Kidney (tissue), 14 donors: ENCODE data around the gene SERINC2. TPM values are rescaled to one million over a fixed set of nuclear protein-coding genes. Genes with fewer than 3 reads are reported as not detected.

Experiments used
- DNase-seq, 5 donors: peaks; one replicate each; pipeline ENCODE4 v3.0.0-alpha.2; 2013 to 2020
- FAIRE-seq: peaks from 2 replicates; lab custom pipeline; 2012; peaks lifted over from hg19 to GRCh38; lab: Jason Lieb, UNC
- H3K27ac ChIP-seq, 2 donors: one replicate each; pipeline ENCODE4 v1.7.0; 2013; ENCODE audit warnings: low read depth in 2 of 2, low read length in 2 of 2, inconsistent platforms in 1 of 2
- H3K27me3 ChIP-seq: one replicate; pipeline ENCODE4 v1.7.1; 2013; ENCODE audit warnings: low read length, inconsistent platforms; ENCODE audit not compliant: control insufficient read depth, insufficient read depth
- H3K36me3 ChIP-seq, 3 donors: one replicate each; pipeline versions ENCODE4 v1.7.0 to v1.7.1; 2013; ENCODE audit warnings: low read length in 3 of 3, control low read depth in 1 of 3, inconsistent platforms in 1 of 3; ENCODE audit not compliant: insufficient read depth in 3 of 3, control insufficient read depth in 2 of 3
- H3K4me1 ChIP-seq, 3 donors: one replicate each; pipeline versions ENCODE4 v1.7.0 to v1.7.1; 2013; ENCODE audit warnings: low read length in 3 of 3, inconsistent platforms in 1 of 3, low read depth in 1 of 3; ENCODE audit not compliant: control insufficient read depth in 2 of 3, insufficient read depth in 2 of 3
- H3K4me3 ChIP-seq, 3 donors: one replicate each; pipeline versions ENCODE4 v1.7.0 to v1.8.1; 2013; ENCODE audit warnings: low read length in 3 of 3, control low read depth in 1 of 3, inconsistent platforms in 1 of 3
- H3K9ac ChIP-seq, 3 donors: one replicate each; pipeline versions ENCODE4 v1.7.0 to v1.7.1; 2013; ENCODE audit warnings: low read length in 3 of 3, control low read depth in 1 of 3, inconsistent platforms in 1 of 3
- H3K9me3 ChIP-seq, 3 donors: one replicate each; pipeline versions ENCODE4 v1.7.0 to v1.7.1; 2013; ENCODE audit warnings: low read length in 3 of 3, control low read depth in 1 of 3, inconsistent platforms in 1 of 3; ENCODE audit not compliant: control insufficient read depth in 2 of 3, insufficient read depth in 1 of 3
- intact Hi-C: fragments of 100-400 bp; cut with DNase I; formaldehyde crosslinking; loops from one replicate; pipeline ENCODE4 v1.11.1; 2022
- polyA plus RNA-seq: library from polyadenylated mRNA; stranded (reverse); fragments of 350-450 nt; fragmentation: Illumina TruSeq; extraction: RNeasy Lipid Tissue Mini Kit (QIAGEN cat#74804); gene quantifications from one replicate; pipeline ENCODE4 v1.2.3, GENCODE V29; 2014; ENCODE audit warnings: low read depth, low replicate concordance; ENCODE audit not compliant: insufficient read depth
- total RNA-seq: library from RNA; stranded (reverse); fragmentation: NEBNext Ultra II Directional; extraction: Animal tissue kit (Norgen Biotek cat#: 25700); gene quantifications from one replicate; pipeline ENCODE4 v1.2.1, GENCODE V29; 2021
- TF ChIP-seq, protein P1 (sequence below): IDR thresholded peaks from 3 replicates; pipeline ENCODE4 v1.5.1; 2012; ENCODE audit warnings: mild to moderate bottlenecking, moderate library complexity, borderline replicate concordance; ENCODE audit not compliant: insufficient read depth; ENCODE audit errors: extremely low read depth
- donor health status: control.
- donor health status: control.
- donor health status: control.
- donor health status: control.
- donor health status: control.
- donor health status: DM: yes; HTN: yes; CAD: no.
- donor health status: Normal renal cell carcinoma (clear cell type).

The SERINC2 gene
- total and polyA plus RNA-seq, 2 donors from 2014 or later: 99.2 to 126 TPM

DNA sequence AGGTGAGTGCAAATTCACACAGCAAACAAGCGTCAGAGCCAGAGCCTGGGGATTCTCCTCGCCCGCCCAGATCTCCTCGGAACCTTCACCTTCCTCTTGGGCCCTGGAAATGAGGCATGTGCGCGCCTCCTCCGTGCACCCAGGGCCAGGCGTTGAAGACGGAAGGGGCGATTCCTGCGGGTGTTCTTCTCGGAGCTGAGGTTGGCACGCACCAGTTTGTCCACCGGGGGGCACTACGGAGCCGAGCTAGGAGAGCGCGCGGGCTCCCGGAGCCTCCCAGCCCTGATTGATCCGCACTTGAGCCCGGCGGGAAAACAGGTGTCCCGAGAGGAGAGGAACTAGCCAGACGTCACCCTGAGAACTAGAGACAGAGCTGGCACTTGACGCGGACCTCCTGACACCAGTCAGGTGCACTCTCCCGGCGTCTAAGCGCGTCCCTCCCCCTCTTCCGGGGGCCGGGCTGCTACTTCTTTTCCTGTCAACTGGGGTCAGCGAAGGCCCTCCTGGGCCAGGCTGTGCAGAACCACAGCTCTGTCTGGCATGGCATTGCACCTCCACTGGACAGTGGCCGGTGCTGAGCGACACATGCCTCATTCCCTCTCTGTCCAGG, 18.3 kb upstream of the SERINC2 start:
- H3K27ac ChIP-seq: peak overlapping the region in 1 of 2 donors; percentile 15
- no peaks in the 10 kb centered on the region for H3K27me3 ChIP-seq
- H3K4me1 ChIP-seq: peaks cover 0 to 4% (median 0%) of the 10 kb centered on the region in 3 donors
- H3K4me3 ChIP-seq: peak overlapping the region; percentile 26 to 48 (median 44)
- no peaks in the 10 kb centered on the region for H3K9me3 ChIP-seq
- DNase-seq (peak; percentile 85 to 94 (median 90)), FAIRE-seq (no peak)
- peak overlapping the region in 2 of 3 donors; percentile 53 to 61 for H3K9ac ChIP-seq
- intact Hi-C loops: no loop called here
- TF ChIP-seq, protein P1, sequence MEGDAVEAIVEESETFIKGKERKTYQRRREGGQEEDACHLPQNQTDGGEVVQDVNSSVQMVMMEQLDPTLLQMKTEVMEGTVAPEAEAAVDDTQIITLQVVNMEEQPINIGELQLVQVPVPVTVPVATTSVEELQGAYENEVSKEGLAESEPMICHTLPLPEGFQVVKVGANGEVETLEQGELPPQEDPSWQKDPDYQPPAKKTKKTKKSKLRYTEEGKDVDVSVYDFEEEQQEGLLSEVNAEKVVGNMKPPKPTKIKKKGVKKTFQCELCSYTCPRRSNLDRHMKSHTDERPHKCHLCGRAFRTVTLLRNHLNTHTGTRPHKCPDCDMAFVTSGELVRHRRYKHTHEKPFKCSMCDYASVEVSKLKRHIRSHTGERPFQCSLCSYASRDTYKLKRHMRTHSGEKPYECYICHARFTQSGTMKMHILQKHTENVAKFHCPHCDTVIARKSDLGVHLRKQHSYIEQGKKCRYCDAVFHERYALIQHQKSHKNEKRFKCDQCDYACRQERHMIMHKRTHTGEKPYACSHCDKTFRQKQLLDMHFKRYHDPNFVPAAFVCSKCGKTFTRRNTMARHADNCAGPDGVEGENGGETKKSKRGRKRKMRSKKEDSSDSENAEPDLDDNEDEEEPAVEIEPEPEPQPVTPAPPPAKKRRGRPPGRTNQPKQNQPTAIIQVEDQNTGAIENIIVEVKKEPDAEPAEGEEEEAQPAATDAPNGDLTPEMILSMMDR: peak; percentile 88
- H3K36me3 ChIP-seq: no peaks in the 10 kb centered on the region

DNA sequence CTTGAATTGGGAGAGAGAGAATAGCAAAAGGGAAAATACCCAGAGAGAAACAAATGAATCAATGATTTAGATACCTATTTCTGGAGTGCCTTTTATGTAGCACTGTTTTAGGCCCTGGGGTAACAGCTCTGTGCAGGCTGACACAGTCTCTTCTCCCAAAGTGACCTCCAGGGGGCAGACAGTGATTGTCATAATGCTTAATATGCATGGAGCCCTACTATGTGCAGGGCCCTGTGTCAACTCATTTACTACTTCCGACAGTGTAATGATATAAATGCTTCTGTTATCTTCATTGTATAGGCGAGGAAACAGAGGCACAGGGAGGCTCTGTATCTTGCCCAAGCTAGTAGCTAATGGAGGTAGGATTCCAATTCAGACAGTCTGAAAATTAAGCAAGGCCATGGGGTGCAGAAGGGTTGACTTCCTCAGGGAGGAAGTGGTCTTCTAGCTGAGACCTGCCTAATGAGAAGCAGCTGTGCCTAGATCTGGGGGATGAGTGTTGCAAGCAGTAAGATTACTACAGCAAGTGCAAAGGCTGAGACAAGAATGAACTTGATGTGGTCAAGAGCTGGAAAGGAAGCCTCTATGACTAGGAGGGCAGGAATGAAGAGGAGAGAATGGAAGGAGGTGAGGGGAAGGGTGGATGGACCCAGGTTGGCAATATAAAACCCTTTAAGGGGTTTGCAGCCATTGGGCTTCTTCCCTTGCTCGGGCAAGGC, 16.2 kb upstream of the SERINC2 start:
- intact Hi-C loops: no loop called here
- TF ChIP-seq, protein P1: no peak
- no peak overlapping the region for H3K4me3 ChIP-seq
- no peaks in the 10 kb centered on the region for H3K9me3 ChIP-seq
- DNase-seq: no peak
- no peaks in the 10 kb centered on the region for H3K36me3 ChIP-seq
- H3K27ac ChIP-seq: no peak overlapping the region
- FAIRE-seq: no peak
- peaks cover 0 to 4% (median 0%) of the 10 kb centered on the region in 3 donors for H3K4me1 ChIP-seq
- H3K27me3 ChIP-seq: no peaks in the 10 kb centered on the region
- H3K9ac ChIP-seq: no peak overlapping the region

DNA sequence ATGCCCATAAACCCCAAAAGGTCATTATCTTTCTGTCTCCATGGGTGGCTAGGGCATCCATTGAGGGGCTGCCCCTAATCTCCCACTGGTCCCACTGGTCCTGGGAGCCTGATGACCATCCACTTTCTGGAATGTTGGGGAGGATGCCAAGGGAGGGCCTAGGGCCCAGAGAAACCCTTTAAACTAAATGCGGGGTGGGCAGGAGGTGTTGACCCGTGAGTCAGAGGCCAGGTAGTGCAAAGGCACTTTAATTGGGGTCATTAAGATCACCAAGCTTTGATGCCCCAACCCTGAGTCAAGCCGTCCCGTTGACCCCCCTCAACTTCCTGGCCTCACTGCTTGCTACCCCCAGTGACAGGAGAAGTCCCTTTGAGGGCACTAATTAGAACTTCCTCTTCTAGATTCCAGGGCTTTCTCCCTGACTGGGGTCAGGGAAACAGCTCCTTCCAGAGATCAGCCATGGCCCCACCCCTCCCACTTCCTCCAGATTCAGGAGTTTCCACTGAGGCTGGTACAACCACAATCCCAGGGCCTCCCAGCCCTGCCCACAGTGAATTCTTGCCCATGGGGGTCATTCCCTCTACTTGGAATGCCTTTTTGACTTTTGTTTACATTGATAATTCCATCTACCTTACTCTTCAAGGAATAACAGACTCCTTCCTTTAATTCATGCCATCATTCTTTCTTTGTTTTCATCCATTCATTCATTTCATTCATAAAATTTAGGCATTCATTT, 15.5 kb upstream of the SERINC2 start:
- TF ChIP-seq, protein P1: no peak
- H3K4me1 ChIP-seq: peaks cover 0 to 4% (median 0%) of the 10 kb centered on the region in 3 donors
- no peak for FAIRE-seq

More for the DNA sequence above, 15.5 kb upstream of the SERINC2 start:
- no peak overlapping the region for H3K9ac ChIP-seq
- H3K27ac ChIP-seq: no peak overlapping the region
- H3K9me3 ChIP-seq: no peaks in the 10 kb centered on the region
- DNase-seq: no peak
- H3K4me3 ChIP-seq: no peak overlapping the region
- no peaks in the 10 kb centered on the region for H3K36me3 ChIP-seq
- intact Hi-C loops: no loop called here
- no peaks in the 10 kb centered on the region for H3K27me3 ChIP-seq
